AG20443 (cell line): ENCODE data around the gene SOX30.
A peak's percentile ranks its signal among the peaks of the same experiment; 100 is the strongest.

ENCODE experiments used
- DNase-seq: peaks from one replicate; pipeline ENCODE4 v3.0.0; 2012; ENCODE audit warnings: low spot score, mixed read lengths

SOX30 gene

DNA sequence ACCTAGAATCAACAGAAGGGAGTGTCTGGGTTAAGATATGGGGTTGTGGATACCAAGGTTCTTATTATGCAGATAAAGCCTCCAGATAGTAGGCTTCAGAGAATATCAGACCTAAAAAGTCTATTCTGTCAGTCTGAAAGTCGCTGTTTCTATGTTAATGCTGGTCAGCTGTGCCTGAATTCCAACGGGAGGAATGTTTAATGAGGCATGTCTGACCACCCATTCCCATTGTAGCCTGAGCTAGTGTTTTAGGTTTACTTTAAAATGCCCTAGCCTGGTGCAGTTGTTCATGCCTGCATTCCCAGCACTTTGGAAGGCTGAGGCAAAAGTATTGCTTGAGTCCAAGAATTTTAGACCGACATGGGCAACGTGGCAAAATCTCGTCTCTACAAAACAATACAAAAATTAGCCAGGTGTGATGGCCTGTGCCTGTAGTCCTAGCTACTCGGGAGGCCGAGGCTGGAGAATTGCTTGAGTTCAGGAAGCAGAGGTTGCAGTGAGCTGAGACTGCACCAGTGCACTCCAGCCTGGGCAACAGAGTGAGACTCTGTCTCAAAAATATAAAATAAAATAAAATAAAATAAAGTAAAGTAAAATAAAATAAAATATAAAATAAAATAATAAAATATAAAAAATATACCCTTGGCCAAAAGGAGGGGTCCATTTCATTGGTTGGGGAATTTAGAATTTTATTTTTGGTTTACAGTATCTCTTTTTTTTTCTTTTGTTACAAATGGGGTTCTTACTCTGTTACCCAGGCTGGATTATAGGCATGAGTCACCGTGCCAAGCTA is 7.8 kb upstream of the SOX30 start:
- DNase-seq = no peak

DNA sequence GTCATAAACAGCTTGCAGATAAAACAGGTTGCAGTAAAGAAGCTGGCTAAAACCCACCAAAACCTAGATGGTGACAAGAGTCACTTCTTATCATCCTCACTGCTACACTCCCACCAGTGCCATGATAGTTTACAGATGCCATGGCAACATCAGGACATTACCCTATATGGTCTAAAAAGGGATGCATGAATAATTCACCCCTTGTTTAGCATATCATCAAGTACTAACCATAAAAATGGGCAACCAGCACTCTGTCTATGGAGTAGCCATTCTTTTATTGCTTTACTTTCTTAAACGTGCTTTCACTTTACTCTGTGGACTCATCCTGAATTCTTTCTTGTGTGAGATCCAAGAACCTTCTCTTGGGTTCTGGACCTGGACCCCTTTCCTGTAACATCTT is 6.7 kb upstream of the SOX30 start:
- DNase-seq = no peak

DNA sequence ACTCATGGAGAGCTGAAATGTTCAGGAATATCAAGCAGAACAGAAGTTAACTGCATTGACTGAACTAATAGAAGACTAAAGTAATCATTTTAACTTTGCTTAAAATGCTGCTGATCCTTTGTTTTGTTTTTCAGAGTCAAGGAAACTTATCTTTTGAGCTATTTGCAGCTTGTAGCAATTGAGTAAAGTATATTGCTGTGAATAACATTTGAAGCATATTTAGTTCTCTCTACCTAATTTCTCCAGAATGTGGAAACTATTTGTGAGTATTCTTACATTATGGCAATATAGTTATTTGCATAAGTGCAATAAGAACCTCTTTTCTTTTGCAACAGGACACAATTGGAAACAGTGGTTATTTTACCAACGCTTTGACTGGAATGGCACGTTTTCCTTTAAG is 5.3 kb upstream of the SOX30 start:
- DNase-seq = no peak

DNA sequence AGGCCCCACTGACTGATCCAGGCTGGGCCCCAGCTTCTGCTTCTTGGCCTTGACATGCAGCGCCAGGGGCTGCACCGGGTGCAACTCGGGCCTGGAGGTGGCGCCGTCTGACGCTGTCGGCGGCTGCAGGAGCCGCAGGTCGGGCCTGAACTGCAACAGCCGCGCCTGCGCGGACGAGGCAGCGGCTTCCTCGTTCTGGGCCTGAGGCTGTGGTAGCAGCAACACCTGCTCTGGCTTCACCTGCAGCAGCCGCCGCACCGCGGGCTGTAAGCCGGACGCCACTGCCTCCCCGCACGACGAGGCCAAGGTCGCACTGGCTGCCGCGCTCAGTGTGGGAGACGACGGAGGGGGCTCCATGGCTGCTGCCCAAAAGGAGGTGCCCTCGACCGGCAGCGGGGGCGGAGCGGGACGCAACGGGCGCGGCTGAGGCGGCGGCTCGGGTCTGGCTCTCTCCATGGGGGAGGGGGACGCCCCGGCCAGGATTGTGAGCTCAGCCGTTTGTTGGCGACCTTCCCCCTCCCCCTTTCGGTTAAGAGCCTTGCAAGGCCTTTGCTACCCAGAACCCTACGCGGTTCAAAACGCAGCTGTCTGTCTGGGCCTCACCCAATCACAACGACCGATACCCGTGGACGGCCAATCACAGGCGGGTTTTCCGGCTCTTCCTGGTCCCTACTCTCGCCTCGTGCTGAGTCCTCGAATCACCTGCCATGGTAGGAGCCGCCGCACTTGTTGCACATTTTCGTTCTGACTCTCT is 438 bp downstream of the SOX30 start:
- peak; percentile 82 for DNase-seq

DNA sequence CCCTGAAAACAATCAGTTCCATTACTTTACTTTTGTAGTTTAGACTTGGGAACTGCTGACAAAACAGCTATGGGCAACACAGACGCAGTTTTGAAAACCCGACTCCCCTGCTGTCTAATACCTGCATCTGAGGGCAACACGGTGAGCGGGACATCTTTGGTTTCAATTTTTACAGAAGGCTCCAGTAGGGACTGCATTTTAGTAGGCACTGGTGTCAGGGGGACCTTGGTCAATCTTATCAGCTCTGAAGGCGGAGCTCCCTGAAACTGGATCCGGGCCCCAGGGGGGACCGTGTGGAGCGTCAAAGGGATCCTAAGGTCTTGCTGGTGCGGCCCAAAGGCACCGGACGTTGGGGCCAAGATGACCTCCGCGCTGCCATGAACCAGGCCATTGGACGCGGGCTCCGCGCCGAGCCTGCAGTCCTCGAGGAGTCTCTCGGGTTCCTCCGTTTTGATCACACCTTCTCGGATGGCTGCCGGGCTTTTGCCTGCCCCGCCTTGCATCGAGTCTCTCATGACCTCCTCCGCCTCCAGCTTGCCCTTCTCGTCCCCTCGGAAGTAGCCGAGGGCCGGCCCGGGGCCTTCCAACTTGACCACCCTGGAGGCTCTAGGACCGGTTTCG is 1.1 kb downstream of the SOX30 start:
- DNase-seq = no peak

DNA sequence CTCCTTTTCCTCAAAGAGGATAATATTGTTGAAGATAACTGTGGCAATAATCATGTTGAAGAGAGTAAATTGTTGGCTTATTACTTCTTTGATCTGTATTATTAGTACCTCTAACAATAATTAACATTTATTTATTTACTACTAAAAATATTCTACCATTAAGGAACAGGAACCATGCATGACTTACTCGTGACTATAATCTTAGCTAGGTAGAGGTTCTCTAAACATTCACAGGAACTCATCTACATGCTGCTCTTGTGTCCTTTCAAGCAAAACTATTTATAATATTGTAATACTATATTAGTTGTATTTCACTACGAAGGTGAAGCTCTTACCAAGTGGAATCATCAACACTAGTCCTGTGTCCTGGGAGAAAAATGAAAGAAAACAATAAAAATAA is 3.1 kb downstream of the SOX30 start:
- no peak for DNase-seq

DNA sequence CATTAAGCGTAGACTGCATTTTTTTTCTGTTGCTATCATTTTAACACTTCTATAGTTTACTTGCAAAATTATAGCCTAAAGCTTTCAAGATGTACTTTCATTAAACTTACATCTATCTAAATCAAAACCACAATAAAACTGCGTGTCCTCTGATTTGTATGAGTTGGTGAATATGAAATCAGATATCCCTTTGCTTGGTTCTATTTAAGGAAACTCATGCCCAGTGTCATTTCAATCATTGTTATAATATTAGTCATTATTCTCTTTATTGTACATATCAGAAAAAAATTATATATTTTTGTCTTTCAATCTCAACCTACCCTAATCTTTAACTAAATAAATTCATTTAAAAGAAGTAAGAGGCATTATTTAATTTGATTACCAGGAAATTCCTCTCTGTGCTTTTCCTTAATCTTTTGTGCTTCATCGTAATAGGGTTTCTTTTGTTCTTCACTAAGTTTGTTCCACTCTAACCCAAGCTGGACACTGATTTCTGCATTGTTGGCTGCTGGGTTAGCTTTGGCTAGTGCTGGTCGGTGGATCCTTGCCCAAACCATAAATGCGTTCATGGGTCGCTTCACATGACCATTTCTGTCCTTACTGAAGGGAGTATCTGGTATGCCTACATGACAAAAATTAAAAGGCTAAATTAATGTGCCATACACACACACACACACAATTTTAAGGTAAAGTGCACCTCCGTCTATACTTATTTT is 3.8 kb downstream of the SOX30 start:
- DNase-seq = no peak

DNA sequence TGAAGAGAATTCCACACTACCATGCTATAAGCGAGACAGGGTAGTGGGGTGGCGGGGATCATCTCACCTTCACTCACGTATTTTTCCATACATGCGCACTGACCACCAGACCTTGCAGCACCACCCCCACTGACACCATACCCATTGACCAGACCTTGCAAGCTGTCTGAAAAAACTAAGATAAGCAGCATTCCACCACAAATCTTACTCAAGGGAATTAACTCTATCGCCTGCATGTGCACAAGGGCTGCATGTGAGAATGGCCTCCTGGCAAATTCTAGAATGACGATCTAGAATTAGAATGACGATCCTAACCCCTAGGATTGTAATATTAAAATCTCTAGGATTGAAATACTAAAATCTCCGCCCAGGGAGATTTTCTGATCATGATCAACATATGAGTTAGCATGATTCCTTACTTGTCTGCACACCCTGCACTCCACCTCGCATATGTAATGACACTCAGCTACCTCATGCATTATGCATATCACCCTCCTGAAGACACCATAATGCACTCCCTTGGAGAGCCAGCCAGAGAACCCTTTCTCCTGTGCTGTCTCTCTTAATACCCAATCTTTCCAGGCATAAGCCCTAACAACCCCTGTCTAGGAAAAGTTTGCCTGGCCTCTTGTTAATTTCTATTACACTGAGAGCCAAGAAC is 11.7 kb downstream of the SOX30 start:
- DNase-seq = no peak

DNA sequence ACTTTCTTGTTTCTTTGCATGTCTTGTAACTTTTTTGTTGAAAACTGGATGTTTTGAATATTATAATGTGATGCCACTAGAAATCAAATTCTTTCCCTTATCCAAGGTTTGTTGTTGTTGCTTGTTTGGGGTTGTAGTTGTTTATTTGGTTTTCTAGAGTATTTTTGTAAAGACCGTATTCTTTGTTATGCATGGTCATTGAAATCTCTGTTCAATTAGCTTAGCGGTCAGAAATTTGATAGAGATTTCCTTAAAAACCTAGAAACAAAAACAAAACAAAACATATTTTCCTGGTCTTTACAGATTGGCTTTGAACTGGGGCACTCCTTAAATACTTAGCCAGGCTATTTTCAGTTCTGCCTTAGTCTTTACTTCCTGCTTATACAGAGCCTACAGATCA is 21.9 kb downstream of the SOX30 start:
- DNase-seq = no peak

DNA sequence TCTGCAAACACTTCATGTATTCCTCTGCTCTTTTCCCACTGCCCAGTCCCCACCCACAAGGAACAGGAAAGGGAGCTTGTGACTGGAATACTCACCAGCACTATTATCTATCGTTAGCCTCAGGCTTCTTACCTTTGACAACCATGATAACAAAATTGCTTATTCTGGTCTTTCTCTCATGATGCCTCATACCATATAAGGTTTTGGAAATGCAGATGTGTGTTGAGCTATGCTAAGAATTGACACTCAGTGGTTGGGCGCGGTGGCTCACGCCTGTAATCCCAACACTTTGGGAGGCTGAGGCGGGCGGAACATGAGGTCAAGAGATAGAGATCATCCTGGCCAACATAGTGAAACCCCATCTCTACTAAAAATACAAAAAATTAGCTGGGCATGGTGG is 25.4 kb downstream of the SOX30 start:
- DNase-seq = no peak

DNA sequence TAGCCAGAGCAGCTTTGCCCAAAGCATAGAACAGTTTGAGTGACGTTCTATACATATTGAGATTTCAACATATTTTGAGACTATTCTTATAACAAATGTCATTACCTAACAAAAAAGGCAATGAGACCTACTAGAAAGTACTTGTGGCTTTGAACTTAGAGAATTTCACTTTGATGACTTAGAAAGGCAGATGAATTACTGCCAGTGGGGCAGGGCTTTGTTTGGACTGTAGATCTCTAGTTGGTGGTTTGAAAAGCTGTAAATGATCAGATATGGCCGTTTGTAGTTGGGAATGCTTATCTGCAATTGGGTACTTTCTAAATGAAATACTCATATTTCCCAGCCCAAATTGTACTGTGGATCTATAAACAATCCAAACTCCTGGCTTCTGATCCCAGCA is 28.1 kb downstream of the SOX30 start:
- no peak for DNase-seq

DNA sequence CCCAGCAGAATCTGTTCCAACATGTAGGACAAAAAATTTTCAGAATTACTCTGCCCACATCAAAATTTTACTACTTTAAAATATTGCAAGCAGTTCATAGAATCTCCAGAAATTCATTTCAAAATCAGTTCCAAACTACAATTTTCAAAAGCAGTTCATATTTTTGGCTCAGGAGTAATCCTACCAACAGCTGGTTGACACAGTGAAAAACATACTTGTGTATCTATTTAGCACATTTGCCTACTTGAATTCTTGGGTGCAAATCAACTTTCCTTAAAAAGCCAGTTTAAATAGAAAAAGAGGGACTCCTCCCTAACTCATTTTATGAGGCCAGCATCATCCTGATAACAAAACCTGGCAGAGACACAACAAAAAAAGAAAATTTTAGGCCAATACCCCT is 31.5 kb downstream of the SOX30 start:
- DNase-seq = no peak

DNA sequence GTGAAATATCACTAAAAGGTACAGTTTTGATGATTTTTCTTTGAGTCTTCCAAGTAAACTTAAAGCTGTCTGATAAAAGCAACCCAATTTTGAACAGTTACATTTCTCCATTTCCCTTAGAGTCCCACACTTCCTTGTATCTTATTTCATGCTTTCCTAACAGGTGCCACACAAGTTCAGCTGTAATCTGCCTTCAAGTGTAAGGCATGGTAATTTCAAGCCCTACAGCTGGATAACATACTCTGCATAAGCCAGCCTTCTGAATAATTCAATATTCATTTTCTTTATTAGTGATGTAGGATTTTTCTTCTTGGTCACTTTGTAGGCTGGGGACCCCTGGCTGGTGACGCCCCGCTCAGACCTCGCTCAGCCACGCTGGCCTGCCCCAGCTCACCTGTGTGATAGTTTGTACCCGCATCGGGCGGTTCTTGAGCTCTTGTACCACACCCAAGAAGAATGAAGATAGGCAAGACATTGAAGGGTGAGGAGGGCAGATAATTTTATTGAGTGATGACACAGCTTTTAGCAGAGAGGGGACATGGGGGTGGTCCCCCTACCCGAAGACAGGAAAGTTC is 34.0 kb downstream of the SOX30 start:
- DNase-seq = no peak

DNA sequence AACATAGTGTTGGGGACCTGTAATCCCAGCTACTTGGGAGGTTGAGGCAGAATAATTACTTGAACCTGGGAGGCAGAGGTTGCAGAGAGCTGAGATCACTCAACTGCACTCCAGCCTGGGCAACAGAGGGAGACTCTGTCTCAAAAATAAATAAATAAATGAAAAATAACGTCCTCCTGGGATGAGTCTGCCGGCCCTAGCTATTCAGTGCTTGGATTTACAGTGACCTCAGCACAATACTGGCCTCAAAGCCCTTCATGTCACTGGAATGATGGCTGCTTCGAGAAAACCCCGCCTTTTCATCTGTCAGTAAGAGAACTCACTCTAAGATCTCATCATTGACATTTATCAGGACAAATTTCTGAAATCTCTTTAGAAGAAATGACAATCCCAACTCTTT is 35.5 kb downstream of the SOX30 start:
- no peak for DNase-seq

DNA sequence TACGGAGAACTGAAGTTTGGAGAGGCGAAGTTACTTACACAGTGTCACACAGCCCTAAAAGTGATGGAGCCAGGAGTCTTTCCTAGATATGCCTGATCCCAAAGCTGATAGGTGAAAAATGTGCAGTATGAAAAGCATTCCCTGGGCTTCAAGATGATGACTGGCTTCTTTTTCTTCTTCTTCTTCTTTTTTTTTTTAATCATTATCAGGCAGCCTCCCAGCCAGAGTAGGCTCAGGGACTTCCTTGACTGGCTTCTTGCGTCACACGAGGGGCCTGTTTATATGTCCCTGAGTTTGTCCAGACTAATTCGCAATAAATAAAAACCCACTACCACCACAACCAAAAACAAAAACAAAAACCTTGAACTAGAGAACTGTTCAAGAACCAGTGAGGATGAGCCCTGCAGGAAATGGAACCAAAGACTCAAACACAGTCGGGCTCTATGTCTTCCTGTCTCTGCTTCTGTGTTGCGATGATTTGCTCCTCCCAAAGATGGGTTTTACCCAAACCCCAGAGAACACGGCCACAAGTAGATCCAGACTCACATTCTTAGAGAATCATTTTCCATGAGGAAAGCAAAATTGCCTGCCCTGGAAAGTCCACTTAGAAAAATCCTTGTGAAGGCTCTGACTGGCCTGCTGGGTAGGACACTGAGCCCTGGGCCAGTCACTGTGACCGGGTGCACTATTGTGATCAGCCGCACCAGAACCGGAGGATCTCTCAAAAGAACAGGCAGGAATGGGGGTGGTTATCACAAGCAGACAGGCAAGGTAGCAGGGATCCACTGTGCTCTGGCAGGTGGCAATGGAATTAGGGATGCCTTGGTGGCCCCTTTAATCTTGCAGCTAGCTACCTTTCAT is 38.6 kb downstream of the SOX30 start:
- DNase-seq = no peak

DNA sequence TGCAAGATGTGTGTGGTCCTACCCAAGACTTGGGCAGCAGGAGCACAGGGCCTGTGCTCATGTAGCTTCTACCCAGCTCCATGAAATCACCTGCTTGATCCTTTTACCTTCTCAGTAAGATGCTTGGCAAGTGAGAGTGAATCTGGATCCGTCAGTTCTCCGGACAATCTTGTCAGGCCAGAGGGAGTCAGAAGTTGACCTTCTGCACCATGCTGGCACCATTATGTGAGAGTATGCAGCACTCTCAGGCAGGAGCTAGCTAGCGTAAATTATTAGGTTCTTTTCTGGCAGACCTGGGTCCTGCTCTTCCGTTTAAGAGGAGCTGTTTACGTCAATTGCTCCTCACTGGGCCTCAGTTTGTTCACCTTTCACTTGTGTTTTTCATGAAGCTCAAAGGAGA is 39.7 kb downstream of the SOX30 start:
- DNase-seq = no peak

DNA sequence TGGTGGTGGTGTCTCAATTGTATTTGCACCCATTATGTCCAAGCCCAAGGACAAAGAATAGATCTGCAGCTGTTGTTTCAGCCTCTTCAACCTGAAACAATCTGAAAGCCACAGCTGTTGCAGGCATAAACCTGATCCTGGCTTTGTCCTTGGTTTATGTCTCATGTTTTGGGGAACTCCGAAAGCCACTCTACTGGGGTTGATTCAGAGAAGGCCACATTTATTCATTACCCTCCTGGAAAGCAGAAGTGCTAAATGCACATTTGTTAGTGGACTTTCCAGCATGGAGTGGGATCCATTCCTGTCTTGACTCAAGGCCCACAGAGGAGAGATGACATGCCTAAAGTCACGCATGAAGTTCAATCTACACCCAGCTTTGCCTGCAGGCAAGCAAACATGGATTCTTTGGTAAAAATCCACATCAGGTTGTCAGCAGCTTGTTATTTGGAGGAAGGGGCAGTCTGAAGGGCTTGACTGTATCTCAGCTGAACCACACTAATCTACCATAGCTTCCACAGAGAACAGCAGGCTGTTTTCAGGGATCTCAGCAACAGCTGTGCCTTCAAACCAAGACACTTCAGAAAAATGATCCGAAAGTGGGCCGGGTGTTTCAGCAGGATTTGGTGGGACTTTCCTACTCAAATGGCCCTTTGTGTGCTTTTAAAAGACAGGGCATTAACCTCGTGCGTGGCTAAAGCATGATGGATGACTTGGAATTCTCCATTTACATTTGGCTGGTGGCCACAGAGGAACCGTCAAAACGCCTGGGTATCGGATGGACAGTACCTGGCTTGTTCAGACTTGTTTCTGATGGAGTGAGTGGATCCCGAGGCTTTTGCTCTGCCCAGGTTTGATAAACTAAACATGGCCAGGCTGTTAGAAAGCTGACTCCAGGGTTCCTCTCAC is 40.4 kb downstream of the SOX30 start:
- no peak for DNase-seq

DNA sequence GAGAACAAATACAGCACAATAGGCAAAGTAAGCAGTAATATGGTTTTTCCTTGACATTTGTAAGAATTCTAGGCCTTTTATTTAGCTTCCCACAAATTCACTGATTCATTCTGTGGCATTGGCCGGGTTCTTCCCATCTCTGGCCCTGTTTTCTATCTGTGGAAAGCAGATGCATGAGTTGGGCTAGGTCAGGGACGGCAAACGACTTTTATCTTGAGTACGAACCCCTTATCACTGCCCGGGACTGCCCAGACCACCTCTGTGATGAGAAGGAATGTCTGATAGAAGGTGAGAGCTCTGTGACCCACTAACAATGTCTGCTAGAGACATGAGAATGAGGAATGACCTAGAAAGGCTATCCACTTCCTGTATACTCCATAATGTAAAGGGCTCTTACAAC is 41.2 kb downstream of the SOX30 start:
- no peak for DNase-seq

DNA sequence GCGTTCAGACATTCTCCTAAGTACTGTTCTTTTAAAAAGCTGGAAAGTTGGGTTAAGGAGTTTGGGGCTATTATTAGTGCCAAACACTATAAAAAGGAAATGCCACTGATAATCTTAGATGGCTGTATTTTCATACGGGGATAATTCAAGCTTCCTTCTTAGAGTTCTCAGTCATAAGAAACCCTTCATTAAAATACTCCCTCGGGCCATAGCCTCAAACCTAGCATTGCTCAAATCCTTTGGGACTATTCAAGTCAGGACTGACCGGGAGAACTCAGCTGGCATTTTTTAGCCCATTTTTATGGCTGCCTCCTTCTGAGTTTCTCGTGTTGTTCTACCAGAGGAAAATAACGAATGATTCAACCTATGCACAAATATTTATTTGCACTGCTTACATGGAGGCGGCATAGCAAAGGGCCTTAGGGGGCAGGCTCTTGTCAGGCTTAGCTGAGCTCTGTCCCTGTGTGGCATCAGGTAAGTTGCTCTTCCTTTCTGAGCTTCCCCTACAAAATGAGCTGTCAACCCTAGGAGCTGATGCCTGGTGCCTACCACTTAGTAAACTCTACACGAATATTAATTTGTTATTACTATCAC is 43.2 kb downstream of the SOX30 start:
- no peak for DNase-seq
